Smooth muscle cell of the pulmonary artery (primary cell): ENCODE measurements around the gene MS4A10. TPM values are rescaled to one million over a fixed set of nuclear protein-coding genes. Genes with fewer than 3 reads are reported as not detected.

ENCODE experiments used
- total RNA-seq: library from RNA; depleted of rRNA; stranded (reverse); fragments of >200 nt; gene quantifications from 2 replicates; pipeline ENCODE4 v1.2.3, GENCODE V29; 2014

MS4A10 gene
- total RNA-seq: not detected in 2 replicates

DNA sequence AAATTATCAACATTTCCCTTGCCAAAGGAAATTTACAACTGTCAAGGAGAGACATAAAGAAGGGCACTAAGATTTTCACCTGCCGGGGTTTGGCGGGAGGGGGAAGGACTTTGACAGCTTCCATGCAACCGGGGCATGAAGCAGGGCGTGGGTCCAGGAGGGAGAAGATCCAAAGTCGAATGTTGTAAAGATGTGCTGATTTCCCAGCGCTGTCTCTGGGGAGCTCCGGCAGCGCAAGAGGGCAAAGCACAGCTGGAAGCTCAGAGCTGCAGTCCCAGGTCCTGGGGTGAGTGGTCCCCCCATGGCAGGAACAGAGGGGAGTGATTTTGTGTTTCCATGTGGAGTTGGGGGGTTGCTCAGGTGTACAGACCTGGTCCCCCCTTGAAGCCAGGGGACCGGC, at the start of gene MS4A10:
Gene MS4A10, plus strand, starts transcription at position 198 of the 400 bp plus-strand sequence. CDS start 5,003 bp downstream, outside the sequence.

DNA sequence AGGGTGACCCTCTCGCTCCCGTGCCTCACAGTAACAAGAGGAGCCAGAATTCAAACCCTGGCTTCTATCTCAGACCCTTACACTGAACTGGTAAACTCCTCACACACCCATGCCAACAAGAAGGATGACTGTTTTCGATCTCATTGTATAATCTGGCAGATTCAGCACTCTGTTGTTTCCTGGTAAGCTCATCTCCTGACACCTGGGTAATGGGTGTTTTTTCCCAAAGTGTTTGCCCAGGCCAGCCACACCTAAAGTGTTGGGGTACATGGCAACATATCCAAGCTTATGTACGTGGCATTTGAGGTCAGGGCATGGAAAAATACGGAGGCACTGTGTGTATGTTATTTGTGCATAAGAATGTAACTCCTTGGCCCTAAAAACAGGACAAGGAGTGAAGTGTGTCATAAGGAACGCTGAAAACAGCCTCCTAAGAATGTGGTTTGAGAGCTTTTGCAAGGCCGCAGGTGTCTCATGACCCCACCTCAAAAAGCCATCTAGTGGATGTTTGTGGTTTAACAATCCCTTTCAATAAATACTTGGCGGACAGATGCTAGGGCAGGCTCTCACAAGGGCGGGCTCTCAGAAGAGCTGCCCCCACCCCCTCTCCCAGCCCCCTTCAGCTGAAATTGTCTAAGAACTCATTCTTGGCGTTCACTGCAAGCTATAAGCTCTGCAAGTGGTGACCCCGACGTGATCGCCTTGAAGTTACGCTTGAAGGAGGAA, 28.7 kb upstream of the MS4A10 start, which contains the start of gene MS4A15:
Gene MS4A15, plus strand, starts transcription at position 561 of the 726 bp plus-strand sequence. CDS start 6,867 bp downstream, outside the sequence.

DNA sequence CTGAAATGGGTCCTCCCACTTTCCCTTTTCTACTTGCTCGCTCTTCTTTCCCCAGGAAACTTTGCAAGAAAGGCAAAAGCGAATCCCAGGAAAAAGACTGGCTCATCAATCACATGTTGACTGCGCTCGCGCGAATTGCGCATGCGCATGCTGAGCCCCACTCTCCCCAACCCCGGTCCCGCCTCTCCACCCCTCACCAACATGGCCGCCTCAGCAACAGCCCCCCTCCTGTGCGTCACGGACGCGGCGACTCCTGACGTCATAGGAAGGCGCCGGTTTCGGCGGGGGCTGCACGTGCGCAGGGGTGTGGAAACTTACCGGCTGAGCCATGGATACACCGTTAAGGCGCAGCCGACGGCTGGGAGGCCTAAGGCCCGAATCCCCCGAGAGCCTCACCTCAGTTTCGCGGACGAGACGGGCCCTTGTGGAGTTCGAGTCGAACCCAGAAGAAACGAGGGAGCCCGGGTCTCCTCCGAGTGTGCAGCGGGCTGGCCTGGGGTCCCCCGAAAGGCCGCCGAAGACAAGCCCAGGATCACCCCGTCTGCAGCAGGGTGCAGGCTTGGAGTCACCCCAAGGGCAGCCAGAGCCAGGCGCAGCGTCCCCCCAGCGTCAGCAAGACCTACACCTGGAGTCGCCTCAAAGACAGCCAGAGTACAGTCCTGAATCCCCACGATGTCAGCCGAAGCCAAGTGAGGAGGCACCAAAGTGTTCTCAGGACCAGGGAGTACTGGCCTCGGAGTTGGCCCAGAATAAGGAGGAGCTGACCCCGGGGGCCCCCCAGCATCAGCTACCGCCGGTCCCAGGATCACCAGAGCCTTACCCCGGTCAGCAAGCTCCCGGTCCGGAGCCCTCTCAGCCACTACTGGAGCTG, 56.9 kb downstream of the MS4A10 start, which contains the start of gene CCDC86:
Gene CCDC86, plus strand, starts transcription at position 317 of the 871 bp plus-strand sequence. Its CDS starts 12 bp downstream, at position 329.

Other genes with a start within 250 kb of the MS4A10 start
- not detected in 2 replicates for gene MS4A8, start 85.7 kb upstream of the MS4A10 start, total RNA-seq
- not detected in 2 replicates for gene MS4A18, start 60.6 kb upstream of the MS4A10 start, total RNA-seq
- not detected in 2 replicates for gene MS4A15, start 28.5 kb upstream of the MS4A10 start, total RNA-seq
- gene CCDC86, start 56.8 kb downstream of the MS4A10 start, total RNA-seq: 9.5 and 16.9 TPM in 2 replicates
- gene PTGDR2, start 70.6 kb downstream of the MS4A10 start, total RNA-seq: 0.07 and 0.33 TPM in 2 replicates
- gene ZP1, start 82.2 kb downstream of the MS4A10 start, total RNA-seq: 0.36 and 0.98 TPM in 2 replicates
- 35.6 and 47.5 TPM in 2 replicates for gene PRPF19, start 121.3 kb downstream of the MS4A10 start, total RNA-seq
- 43.2 and 44.7 TPM in 2 replicates for gene TMEM109, start 128.8 kb downstream of the MS4A10 start, total RNA-seq
- gene TMEM132A, start 139.1 kb downstream of the MS4A10 start, total RNA-seq: 16.5 and 41.5 TPM in 2 replicates
- 10.7 and 16.4 TPM in 2 replicates for gene SLC15A3, start 166.8 kb downstream of the MS4A10 start, total RNA-seq
- not detected in 2 replicates for gene CD6, start 186.3 kb downstream of the MS4A10 start, total RNA-seq